KOPT-K1 (cell line): ENCODE results near the gene ITGAD.
"Not testable (repeated sequence)": the region's sequence is repeated elsewhere in the genome, so short reads cannot be mapped to it uniquely, and the experiment has no call there.

Experiments used
- H3K27ac ChIP-seq: fragments of 200-600 bp; sonication (generic); 2 replicates; pipeline ENCODE4 v1.5.1; 2016; ENCODE audit warnings: antibody characterized with exemption, mild to moderate bottlenecking, low read depth, low read length; ENCODE audit not compliant: poor library complexity, severe bottlenecking
- H3K36me3 ChIP-seq: fragments of 200-600 bp; sonication (generic); 2 replicates; pipeline ENCODE4 v1.5.1; 2017; ENCODE audit warnings: antibody characterized with exemption, mild to moderate bottlenecking, low read length, moderate library complexity; ENCODE audit not compliant: insufficient read depth
- H3K9me3 ChIP-seq: fragments of 200-600 bp; sonication (generic); 2 replicates; pipeline ENCODE4 v1.5.1; 2017; ENCODE audit warnings: antibody characterized with exemption, low read length, mild to moderate bottlenecking; ENCODE audit not compliant: insufficient read depth, poor library complexity, severe bottlenecking

Gene ITGAD

DNA sequence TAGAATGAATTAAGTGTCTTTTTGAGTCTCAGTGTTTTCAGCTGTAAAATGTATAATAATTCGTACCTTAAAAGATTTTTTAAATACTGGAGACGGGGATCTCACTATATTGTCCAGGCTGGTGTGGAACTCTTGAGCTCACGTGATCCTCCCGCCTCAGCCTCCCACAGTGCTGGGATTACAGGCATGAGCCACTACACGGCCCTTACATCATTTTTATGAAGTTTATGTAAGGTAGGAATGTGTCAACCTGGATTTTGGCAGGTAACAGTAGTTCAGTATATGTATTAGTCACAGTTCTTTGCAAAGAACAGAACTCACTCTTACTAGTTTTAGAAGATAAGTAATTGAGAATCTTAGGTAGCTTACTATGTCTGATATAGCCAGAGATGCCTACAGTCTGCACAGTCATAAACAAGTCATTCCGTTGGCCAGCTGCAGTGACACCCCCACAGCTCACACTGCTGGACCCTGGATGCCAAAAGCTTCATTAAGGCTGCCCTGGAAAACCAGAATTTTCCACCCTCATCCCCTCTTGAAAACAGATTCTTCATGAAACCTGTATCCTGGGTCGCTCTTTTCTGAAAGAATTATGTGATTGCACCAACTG lies 35.6 kb downstream of the ITGAD start:
- Histone ChIP-seq H3K9me3 (no peaks in the 10 kb centered on the region), H3K36me3 (no peaks in the 10 kb centered on the region), H3K27ac (no peak overlapping the region)

DNA sequence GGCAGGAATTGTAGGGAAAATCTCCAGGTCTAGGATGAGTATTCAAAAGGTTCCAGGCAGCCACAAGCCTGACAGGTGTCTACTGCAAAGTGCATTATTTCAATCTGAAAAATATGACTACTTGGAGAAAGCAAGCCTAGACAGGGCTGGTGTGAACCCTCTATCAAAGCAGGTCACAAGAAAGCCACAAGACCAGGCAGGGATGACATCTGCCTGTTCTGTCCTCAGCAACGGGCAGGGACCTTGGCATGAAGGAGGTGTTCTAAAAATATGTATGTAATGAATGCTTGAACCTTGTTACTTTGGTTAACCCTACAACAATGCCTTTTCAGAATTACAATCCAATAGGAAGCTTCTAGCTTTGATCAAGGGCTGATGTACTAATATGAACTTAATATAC lies 36.2 kb downstream of the ITGAD start:
- Histone ChIP-seq H3K9me3 (no peaks in the 10 kb centered on the region), H3K27ac (no peak overlapping the region), H3K36me3 (no peaks in the 10 kb centered on the region)

DNA sequence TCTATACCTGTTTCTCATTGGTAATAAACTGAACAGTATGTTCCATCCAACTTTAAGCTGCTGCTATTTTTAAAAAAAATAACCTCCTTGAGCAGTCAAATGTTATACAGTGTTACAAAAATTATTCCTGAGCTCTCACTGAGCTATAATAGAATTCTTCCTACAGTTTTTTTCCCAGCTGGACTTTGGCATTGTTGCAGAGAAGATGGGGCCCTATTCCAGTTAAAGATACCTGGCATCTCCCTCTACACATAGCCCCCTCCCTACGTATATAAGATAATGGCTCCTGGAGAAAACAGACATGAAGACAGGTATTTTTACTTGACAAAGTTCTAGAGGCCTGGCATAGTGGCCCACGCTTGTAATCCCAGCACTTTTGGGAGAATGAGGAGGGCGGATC lies 36.7 kb downstream of the ITGAD start:
- H3K9me3 ChIP-seq = no peaks in the 10 kb centered on the region
- H3K36me3 ChIP-seq = no peaks in the 10 kb centered on the region
- H3K27ac ChIP-seq = no peak overlapping the region

DNA sequence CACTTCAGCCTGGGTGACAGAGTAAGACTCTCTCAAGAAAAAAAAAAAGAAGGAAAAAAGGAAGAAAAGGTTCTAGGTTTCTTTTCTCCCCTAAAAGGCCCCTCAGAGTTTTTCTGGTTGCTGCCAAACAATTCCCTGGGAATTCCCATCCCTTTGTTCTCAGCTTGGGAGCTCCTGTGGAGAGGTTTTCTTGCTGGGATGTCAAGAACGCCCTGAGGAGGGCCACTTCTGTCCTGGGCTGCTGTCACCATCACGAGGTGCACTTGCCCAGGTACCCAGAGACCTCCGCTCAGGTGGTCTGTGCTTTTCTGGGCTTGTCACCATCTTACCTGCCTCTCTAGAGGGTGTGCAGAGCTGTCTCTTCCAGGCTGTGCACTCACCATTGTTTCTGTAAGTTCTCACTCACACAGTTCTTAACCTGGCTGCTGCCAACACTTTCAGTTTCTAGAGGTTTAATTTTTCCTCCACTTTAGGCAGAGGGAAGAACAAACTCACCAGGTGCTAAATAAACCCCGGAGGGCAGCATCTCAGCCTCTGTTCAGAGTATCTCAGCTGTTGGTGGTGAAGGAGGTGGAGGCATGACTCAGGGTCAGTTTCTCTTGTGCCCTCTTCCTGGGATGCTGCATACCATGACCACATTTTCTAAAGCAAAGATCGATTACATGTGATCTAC lies 37.4 kb downstream of the ITGAD start:
- Histone ChIP-seq H3K27ac (no peak overlapping the region), H3K36me3 (no peaks in the 10 kb centered on the region), H3K9me3 (no peaks in the 10 kb centered on the region)

DNA sequence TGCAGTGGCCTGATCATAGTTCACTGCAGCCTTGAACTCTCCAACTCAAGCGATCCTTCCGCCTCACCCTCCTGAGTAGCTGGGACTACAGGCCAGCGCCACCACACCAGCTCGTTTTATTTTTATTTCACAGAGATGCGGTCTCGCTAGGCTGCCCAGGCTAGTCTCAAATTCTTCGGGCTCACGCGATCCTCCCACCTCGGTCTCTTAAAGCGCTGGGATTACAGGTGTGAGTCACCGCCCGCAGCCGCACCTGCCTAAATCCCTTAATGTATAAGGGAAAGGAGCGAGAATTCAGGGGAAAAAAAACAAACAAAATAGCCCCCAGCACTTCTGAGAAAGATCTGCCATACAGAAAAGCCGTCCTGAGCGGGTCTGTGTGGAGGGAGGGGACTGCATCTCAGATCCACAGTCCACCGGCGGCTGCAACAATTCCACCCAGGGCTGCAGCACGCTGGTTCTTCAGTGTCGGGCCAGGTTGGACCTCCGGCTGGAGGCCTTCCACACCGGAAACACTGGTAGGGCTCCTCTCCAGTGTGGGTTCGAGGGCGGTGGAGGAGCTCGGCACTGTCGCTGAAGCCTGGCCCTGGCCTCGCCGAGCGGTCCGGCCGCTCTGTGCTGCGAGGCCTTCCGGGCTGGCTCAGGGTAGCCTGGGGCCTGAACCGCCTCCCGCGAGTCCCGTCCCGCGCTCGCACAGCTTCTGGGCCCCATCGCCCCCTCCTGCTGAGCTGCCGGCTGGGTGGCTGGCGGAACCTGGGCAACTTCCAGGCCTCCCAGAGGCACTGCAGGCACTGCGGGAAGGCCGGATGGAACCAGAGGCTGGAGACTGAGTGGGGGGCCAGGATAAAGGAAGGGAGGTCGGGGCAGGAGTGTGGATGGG lies 42.4 kb downstream of the ITGAD start:
- H3K9me3 ChIP-seq = no peaks in the 10 kb centered on the region
- no peaks in the 10 kb centered on the region for H3K36me3 ChIP-seq
- H3K27ac ChIP-seq = no peak overlapping the region

DNA sequence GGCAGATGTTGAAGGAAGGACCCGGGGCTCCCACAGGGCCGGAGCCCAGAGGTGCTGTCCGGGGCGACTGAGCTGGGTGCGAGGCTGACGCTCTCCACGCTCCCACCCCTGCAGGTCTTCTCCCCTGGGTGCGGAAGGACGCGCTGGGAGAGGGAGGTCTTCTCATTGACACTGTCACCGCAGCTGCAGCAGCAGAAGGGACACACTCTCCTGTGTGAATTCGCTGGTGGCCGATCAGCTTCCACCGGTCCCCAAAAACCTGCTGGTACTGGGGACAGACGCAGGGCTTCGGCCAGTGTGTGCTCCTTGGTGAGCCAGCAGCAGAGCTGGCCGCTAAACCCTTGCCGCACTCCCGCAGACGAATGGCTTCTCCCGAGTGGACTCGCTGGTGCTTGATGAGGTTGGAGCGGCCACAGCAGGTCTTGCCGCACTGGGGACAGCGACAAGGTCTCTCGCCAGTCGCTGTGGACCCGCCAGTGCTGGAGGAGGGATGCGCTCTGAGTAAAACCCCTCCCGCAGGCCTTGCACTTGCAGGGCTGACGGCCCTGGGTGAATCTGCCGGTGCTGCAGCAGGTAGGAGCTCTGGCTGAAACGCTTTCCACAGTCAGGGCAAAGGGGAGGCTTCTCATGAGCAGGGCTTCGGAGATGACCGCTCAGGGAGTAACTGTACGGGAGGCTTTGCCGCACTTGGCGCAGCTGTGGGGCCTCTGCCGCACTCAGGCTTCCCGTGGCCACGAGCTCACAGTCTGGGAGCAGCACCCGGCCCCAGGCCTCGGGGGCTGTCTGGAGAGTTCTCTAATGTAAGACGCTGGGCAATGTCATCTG lies 43.3 kb downstream of the ITGAD start:
- Histone ChIP-seq H3K27ac (no peak overlapping the region), H3K9me3 (no peaks in the 10 kb centered on the region), H3K36me3 (no peaks in the 10 kb centered on the region)

DNA sequence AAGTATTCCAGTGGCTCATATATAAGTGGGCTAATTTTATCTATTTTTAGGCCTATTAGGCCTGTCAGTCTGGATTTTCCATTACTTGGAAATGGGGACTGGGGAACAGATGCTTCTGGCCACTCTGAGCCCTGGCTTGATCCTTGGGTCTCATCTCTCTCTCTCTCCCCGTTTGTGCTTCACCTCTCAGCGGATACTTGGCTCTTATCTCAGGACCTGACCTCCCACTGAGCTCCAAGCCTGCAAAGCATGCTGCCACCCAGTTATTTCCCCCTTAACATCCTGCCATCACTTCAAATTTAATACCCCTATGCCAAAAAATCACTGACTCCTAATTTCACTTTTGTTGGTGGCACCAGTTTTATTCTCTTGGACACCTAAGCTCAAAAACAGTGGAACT lies 45.3 kb downstream of the ITGAD start:
- H3K9me3 ChIP-seq = no peaks in the 10 kb centered on the region
- no peak overlapping the region for H3K27ac ChIP-seq
- H3K36me3 ChIP-seq = no peaks in the 10 kb centered on the region

DNA sequence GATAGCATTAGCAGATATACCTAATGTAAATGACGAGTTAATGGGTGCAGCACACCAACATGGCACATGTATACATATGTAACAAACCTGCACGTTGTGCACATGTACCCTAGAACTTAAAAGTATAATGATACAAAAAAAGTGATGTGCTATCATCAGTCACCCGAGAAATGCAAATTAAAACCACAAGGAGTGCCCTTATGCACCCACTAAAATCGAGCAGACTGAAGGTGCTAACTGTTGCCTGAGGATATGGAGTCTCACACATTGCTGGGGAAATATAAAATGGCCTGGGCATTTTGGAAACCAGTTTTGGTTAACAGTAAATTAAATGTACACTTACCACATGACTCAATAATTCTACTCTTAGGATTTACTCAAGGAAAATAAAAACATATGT lies 45.9 kb downstream of the ITGAD start:
- H3K36me3 ChIP-seq, H3K27ac ChIP-seq, H3K9me3 ChIP-seq: not testable (repeated sequence)

DNA sequence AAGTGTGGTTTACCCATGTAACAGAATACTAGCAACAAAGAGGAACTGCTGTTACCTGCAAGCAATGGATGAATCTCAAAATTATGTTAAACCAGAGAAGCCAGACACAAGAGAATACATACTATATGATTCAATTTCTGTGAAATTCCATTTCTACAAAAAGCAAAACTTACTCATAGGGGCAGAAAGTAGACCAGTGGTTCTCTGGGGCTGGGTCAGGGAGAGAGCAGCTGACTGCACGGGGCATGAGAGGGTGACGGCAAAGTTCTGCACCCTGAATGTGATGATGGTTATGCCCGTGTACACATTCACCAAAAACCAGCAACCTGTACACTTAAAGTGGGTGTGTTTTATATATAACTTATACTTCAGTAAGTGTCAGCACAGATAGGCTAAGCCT lies 46.4 kb downstream of the ITGAD start:
- Histone ChIP-seq H3K36me3 (no peaks in the 10 kb centered on the region), H3K27ac (no peak overlapping the region), H3K9me3 (no peaks in the 10 kb centered on the region)

DNA sequence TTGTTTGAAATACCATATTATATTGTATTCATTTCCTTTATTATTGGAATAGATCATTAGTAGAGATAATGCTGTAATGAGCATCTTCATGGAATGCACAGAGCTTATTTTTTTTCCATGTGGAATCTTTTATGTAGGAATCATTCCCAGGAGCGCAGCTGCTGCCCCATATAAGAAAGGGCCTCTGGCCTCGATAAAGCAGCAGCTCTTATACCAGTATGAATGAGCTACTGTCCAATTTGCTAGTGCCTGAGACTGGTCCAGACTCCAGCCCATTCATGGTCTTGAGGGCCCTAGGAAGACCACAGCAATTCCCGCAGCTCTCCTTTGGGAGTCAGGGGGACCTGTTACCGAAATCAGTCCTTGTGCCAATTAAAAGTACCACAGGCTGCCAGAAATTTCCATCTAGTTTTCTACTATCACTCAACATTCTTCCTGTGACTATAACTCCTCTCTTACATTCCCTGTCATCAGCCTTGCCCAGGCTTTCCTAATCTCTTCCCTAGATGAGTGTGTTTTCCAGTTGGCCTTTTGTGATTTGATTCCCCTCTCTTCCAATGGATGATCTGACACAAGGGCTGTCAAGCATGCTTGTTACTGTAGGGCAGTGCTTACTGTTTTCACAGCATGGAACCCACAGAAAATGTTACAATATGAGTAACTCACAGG lies 47.5 kb downstream of the ITGAD start:
- no peaks in the 10 kb centered on the region for H3K36me3 ChIP-seq
- no peak overlapping the region for H3K27ac ChIP-seq
- H3K9me3 ChIP-seq = no peaks in the 10 kb centered on the region

DNA sequence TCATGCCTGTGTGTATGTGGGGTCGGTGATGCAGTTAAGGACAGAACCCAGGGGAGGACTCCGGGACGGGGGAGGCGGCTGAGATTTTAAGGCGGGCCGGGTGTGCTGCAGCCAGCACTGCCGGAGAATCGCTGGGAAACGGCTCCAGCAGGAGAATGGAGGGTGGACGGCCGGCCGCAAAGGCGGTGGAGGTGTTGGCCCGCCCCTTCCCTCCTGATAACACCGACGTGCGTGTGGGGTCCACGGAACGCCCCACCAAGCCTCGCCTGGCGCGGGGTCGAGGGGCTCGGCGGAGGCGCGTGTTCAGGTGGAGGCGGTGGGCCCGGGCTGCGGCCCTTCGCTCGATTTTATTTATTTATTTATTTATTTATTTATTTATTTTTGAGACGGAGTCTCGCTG lies 48.8 kb downstream of the ITGAD start:
- H3K36me3 ChIP-seq = no peaks in the 10 kb centered on the region
- no peaks in the 10 kb centered on the region for H3K9me3 ChIP-seq
- no peak overlapping the region for H3K27ac ChIP-seq

DNA sequence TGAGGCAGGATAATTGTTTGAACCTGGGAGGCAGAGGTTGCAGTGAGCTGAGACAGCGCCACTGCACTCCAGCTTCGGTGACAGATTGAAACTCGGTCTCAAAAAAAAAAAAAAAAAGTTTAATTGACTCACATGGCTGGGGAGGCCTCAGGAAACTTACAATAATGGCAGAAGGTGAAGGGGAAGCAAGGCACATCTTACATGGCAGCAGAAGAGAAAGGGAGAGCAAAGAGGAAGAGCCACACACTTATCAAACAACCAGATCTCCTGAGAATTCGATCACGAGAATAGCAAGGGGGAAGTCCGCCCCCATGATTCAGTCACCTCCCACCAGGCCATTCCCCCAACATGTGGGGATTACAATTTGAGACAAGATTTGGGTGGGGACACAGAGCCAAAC lies 52.8 kb downstream of the ITGAD start:
- H3K27ac ChIP-seq = not testable (repeated sequence)

DNA sequence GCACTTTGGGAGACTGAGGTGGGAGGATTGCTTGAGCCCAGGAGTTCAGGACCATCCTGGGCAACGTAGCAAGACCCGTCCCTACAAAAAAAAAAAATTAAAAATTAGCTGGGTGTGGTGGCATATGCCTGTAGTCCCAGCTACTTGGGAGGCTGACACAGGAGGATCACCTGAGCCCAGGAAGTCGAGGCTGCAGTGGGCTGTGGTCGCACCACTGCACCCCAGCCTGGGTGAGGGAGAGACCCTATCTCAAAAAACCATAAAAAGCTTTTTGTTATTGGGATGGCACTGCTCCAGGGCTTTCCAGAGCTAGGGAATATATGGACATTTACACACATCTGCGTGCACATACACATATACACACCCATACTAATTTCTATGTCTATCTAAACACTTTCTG lies 58.1 kb downstream of the ITGAD start:
- Histone ChIP-seq H3K9me3 (no peaks in the 10 kb centered on the region), H3K27ac (no peak overlapping the region), H3K36me3 (peaks cover 14% of the 10 kb centered on the region; the same call in 1 of the 2 replicates)

More for the DNA sequence above, 52.8 kb downstream of the ITGAD start:
- not testable (repeated sequence) for H3K36me3 ChIP-seq, H3K9me3 ChIP-seq

DNA sequence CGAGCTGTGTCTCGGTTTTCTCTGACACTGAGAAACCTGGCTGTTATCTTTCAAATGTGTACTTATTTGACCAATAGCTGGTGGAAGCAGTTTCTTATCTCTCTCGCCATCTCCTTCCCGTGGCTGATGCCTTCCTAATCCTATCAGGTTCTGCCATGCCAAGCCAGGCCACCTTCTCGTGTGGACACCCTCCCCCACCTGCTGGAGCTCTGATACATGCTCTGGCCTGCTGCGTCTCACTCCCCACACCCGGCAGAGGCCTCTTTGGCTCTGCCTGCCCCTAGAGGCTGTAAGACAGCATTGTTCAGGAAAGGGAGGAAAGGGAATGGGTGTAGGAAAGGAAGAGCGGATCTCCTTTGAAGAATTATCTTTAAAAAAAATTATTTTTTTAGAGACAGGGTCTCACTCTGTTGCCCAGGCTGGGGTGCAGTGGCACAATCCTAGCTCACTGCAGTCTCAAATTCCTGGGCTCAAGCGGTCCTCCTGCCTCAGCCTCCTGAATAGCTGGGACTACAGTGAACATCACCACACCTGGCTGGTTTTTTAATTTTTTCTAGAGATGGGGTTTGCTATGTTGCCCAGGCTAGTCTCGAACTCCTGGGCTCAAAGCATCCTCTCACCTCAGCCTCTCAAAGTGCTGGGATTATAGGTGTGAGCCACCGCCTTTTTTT lies 58.7 kb downstream of the ITGAD start:
- H3K9me3 ChIP-seq = no peaks in the 10 kb centered on the region
- H3K36me3 ChIP-seq = peaks cover 20% of the 10 kb centered on the region; the same call in 1 of the 2 replicates
- H3K27ac ChIP-seq = no peak overlapping the region
